Breast epithelium (tissue), 4 donors: ENCODE measurements around the gene MOB1A. TPM values are rescaled to one million over a fixed set of nuclear protein-coding genes. Genes with fewer than 3 reads are reported as not detected.
"Not testable (repeated sequence)": the region's sequence is repeated elsewhere in the genome, so short reads cannot be mapped to it uniquely, and the experiment has no call there.

Experiments used
- DNase-seq, 2 donors: peaks; one replicate each; pipeline ENCODE4 v3.0.0-alpha.2; 2019; ENCODE audit warnings: low spot score in 2 of 2
- H3K27ac ChIP-seq, 2 donors: fragments of 200-600 bp; sonication (generic) in 1 of 2; one replicate each; pipeline ENCODE4 v1.5.1; 2016 to 2019; ENCODE audit warnings: mild to moderate bottlenecking in 1 of 2
- H3K27me3 ChIP-seq, 2 donors: fragments of 200-600 bp; sonication (generic) in 1 of 2; one replicate each; pipeline versions ENCODE4 v1.5.1 to v1.6.0; 2017 to 2019; ENCODE audit warnings: control low read depth in 1 of 2, mild to moderate bottlenecking in 1 of 2
- H3K36me3 ChIP-seq: fragments of 200-600 bp; one replicate; pipeline ENCODE4 v1.5.1; 2019
- H3K4me1 ChIP-seq, 2 donors: fragments of 200-600 bp; sonication (generic); one replicate each; pipeline ENCODE4 v1.5.1; 2016 to 2019; ENCODE audit warnings: control low read depth in 1 of 2
- H3K4me3 ChIP-seq, 3 donors: fragments of 200-600 bp; sonication (generic); 1 replicate in 2 of 3; 2 replicates in 1 of 3; pipeline ENCODE4 v1.5.1; 2016 to 2019; ENCODE audit warnings: mild to moderate bottlenecking in 3 of 3, moderate library complexity in 2 of 3
- H3K9me3 ChIP-seq, 2 donors: fragments of 200-600 bp; sonication (generic) in 1 of 2; one replicate each; pipeline ENCODE4 v1.5.1; 2016 to 2019; ENCODE audit warnings: control low read depth in 1 of 2
- POLR2A ChIP-seq: fragments of 450-650 bp; IDR thresholded peaks from one replicate; pipeline ENCODE4 v1.6.1; 2016; ENCODE audit warnings: antibody characterized with exemption, mild to moderate bottlenecking, moderate library complexity
- POLR2AphosphoS5 ChIP-seq, 3 donors: sonication (generic); formaldehyde crosslinking; IDR thresholded peaks; one replicate each; pipeline ENCODE4 v1.6.1; 2017; ENCODE audit warnings: antibody characterized with exemption in 3 of 3
- intact Hi-C: fragments of 100-400 bp; cut with DNase I; formaldehyde crosslinking; loops from one replicate; pipeline ENCODE4 v1.15.1; 2023; ENCODE audit warnings: low total_unique reads
- total RNA-seq, 3 donors: library from RNA; depleted of rRNA; stranded (reverse); fragments of >200 nt; gene quantifications; one replicate each; pipeline ENCODE4 v1.1.0, GENCODE V29; 2016
- TF ChIP-seq, protein P1 (sequence below), 3 donors: fragments of 450-650 bp; IDR thresholded peaks; one replicate each; pipeline ENCODE4 v1.5.1; 2016 to 2017; ENCODE audit warnings: antibody characterized with exemption in 3 of 3, mild to moderate bottlenecking in 3 of 3, moderate library complexity in 3 of 3

The MOB1A gene
- total RNA-seq, 3 donors from 2014 or later, result 87.8 to 107 (median 98.4) TPM

DNA sequence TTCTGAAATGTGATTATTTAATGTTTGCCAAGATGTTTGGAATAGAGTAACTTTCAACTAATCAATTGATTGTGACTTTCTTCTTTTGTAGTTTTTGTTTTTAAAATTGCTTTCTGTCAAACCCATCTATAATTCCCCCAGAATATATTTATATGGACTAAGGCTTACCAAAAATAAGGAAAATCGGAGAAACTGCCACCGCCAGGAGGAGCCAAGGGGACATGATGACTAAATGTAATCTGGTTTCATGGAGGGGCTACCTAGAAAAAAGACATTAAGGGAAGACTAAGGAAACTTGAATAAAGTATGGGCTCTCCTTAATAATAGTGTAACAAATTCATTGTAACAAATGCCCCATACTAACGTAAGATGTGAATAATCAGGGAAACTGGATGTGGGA is 50.5 kb downstream of the MOB1A start:
- Histone ChIP-seq H3K27me3 (no peaks in the 10 kb centered on the region), H3K36me3 (no peaks in the 10 kb centered on the region), H3K4me1 (no peaks in the 10 kb centered on the region), H3K9me3 (peaks cover 0 to 1% of the 10 kb centered on the region in 2 donors), H3K4me3 (no peak overlapping the region), H3K27ac (no peak overlapping the region)
- TF ChIP-seq POLR2AphosphoS5 (IDR thresholded peaks at IDR 0.05) (no peak), POLR2A (no peak)
- TF ChIP-seq, protein P1, sequence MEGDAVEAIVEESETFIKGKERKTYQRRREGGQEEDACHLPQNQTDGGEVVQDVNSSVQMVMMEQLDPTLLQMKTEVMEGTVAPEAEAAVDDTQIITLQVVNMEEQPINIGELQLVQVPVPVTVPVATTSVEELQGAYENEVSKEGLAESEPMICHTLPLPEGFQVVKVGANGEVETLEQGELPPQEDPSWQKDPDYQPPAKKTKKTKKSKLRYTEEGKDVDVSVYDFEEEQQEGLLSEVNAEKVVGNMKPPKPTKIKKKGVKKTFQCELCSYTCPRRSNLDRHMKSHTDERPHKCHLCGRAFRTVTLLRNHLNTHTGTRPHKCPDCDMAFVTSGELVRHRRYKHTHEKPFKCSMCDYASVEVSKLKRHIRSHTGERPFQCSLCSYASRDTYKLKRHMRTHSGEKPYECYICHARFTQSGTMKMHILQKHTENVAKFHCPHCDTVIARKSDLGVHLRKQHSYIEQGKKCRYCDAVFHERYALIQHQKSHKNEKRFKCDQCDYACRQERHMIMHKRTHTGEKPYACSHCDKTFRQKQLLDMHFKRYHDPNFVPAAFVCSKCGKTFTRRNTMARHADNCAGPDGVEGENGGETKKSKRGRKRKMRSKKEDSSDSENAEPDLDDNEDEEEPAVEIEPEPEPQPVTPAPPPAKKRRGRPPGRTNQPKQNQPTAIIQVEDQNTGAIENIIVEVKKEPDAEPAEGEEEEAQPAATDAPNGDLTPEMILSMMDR (IDR thresholded peaks at IDR 0.05), result no peak
- intact Hi-C loops, result no loop called here
- no peak for DNase-seq

DNA sequence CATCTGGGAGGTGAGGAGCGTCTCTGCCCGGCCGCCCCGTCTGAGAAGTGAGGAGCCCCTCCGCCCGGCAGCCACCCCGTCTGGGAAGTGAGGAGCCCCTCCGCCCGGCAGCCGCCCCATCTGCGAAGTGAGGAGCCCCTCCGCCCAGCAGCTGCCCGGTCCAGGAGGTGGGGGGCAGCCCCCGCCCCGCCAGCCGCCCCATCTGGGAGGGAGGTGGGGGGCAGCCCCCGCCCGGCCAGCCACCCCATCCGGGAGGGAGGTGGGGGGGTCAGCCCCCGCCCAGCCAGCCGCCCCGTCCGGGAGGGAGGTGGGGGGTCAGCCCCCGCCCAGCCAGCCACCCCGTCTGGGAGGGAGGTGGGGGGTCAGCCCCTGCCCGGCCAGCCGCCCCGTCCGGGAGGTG is 54.7 kb downstream of the MOB1A start:
- H3K4me3 ChIP-seq, H3K9me3 ChIP-seq, intact Hi-C loops, H3K27me3 ChIP-seq, H3K36me3 ChIP-seq, DNase-seq, H3K27ac ChIP-seq, H3K4me1 ChIP-seq: not testable (repeated sequence)

DNA sequence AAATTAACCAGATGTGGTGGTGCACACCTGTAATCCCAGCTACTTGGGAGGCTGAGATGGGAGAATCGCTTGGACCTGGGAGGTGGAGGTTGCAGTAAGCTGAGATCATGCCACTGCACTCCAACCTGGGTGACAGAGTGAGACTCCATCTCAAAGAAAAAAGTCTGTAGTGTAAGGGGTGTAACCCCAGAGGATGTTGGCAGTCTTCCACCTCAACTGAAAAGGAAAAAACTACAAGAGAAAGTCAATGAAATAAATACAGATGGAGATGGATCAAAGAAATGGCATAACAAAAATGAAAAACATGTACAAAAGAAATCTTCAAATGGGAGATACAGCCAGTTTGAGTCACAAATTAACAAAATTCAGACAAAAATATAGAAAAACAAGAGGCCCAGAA is 56.8 kb downstream of the MOB1A start:
- intact Hi-C loops, H3K9me3 ChIP-seq, H3K36me3 ChIP-seq, H3K4me1 ChIP-seq, H3K27ac ChIP-seq, DNase-seq, H3K27me3 ChIP-seq, H3K4me3 ChIP-seq: not testable (repeated sequence)

DNA sequence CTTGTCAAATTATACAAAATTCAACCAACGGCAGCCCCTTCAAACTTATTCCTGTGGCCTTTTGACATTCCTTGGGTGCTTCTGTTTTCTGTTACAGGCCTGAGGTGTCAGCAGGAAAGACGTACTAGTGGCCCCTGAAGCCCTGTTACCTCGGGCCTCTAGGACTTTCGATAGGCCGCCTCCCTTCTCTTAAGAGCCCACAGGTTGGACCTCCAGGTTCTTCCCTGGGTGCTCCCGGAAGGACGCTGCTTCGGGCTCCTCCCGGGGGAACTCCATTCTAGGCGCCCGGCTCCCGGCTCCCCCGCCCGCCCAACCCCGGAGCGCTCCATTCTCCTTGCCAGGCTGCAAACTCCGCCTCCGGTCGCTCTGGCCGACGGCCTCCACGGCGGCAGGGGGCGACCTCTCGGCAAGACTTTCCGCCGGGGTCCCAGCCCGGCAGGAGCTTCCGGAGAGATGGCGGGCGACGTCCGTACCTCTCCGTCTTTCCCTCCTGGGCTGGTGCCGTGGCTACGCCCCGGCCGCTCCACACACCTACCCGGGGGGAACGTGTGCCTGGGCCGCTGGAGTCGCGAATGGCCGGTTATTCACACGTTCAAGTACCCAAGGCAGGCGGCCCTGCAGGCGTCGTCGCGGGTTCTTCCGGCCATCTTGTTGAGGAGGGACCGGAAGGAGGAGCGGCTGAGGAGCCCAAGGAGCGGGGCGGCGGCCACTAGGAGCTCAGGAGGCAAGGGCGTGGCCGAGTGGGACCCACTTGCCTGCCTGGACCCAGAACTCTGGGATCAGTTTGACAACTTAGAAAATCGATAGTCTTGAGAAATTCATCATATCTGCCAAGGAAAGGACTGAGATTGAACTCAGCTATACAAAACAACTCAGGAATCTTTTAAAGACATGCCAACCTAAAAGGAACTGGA is 58.5 kb downstream of the MOB1A start:
- TF ChIP-seq, protein P1 (IDR thresholded peaks at IDR 0.05), result peak in 2 of 3 donors; percentile 36 to 47
- peak; percentile 47 to 66 (median 61) for TF ChIP-seq POLR2AphosphoS5 (IDR thresholded peaks at IDR 0.05)
- TF ChIP-seq POLR2A, result no peak
- H3K9me3 ChIP-seq, result no peaks in the 10 kb centered on the region
- peak; percentile 66 to 82 for DNase-seq
- H3K27me3 ChIP-seq, result no peaks in the 10 kb centered on the region
- H3K27ac ChIP-seq, result peak overlapping the region; percentile 88 to 90
- H3K4me1 ChIP-seq, result no peaks in the 10 kb centered on the region
- intact Hi-C loops, result no loop called here
- H3K4me3 ChIP-seq, result peak overlapping the region; percentile 57 to 73 (median 62)
- no peaks in the 10 kb centered on the region for H3K36me3 ChIP-seq

DNA sequence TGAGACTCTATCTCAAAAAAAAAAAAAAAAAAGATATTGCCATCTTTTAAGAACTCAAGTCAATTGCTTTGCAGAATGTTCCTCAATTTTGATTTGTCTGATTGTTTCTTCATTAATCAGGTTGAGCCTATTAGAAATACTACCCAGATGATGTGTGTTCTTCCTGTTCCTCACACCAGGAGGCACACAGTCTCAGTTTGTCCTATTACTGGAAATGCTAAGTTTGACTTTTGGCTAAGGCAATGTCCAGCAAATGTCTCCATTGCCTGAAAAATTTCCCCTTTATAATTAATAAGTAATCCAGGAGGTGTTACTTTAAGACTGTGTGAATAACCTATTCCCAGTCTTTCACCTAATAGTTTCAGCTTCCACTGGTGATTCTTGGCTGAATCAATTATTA is 59.3 kb downstream of the MOB1A start:
- Histone ChIP-seq H3K27ac (peak overlapping the region in 1 of 2 donors; percentile 90), H3K4me1 (no peaks in the 10 kb centered on the region), H3K36me3 (no peaks in the 10 kb centered on the region), H3K9me3 (no peaks in the 10 kb centered on the region), H3K27me3 (no peaks in the 10 kb centered on the region), H3K4me3 (peak overlapping the region in 2 of 3 donors; percentile 62 to 73)
- TF ChIP-seq, protein P1 (IDR thresholded peaks at IDR 0.05), result peak in 1 of 3 donors; percentile 14
- no peak for TF ChIP-seq POLR2A
- DNase-seq, result no peak
- intact Hi-C loops, result no loop called here

DNA sequence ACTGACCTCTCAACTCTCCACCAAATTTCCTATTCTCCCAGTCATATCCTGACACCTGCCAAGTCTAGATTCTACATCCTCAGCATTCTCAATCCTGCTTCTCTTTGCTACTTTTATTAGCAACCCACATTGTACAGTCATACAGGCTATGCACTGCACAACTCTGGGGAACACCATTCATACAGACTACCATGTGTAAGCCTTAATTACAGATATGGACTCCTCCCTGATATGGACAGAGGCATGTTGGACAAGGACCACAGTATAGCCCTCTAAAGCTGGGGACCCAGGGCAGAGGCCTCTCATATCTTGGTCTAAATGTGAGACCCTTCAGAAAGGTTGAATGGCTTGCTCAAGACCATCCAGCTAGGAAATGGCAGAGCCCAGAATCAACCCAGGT is 67.3 kb downstream of the MOB1A start:
- Histone ChIP-seq H3K27me3 (no peaks in the 10 kb centered on the region), H3K4me1 (no peaks in the 10 kb centered on the region), H3K9me3 (no peaks in the 10 kb centered on the region), H3K4me3 (no peak overlapping the region), H3K36me3 (no peaks in the 10 kb centered on the region), H3K27ac (no peak overlapping the region)
- intact Hi-C loops, result no loop called here
- no peak for DNase-seq
- TF ChIP-seq POLR2A (no peak), POLR2AphosphoS5 (IDR thresholded peaks at IDR 0.05) (no peak)
- TF ChIP-seq, protein P1 (IDR thresholded peaks at IDR 0.05), result no peak
